GM19467 (cell line): ENCODE data around the gene NEB.
"Not testable (repeated sequence)": the region's sequence is repeated elsewhere in the genome, so short reads cannot be mapped to it uniquely, and the experiment has no call there.

Experiments
- ATAC-seq: cut with Tn5 transposase; IDR thresholded peaks from one replicate; pipeline ENCODE4 v1.9.1; 2021; ENCODE audit warnings: mild to moderate bottlenecking, moderate library complexity; ENCODE audit not compliant: unreplicated experiment

Gene NEB

GRCh38 chr2:151569167-151569566, 165.1 kb downstream of the NEB start:
- ATAC-seq: no peak

GRCh38 chr2:151568501-151568900, 165.8 kb downstream of the NEB start:
- no peak for ATAC-seq

GRCh38 chr2:151567006-151567405, 167.3 kb downstream of the NEB start:
- ATAC-seq: no peak

GRCh38 chr2:151562398-151562797, 171.9 kb downstream of the NEB start:
- no peak for ATAC-seq

- ATAC-seq: no peak
Observed at GRCh38 chr2:151560289-151560688, 174.0 kb downstream of the NEB start.

GRCh38 chr2:151559431-151559830, 174.8 kb downstream of the NEB start:
- not testable (repeated sequence) for ATAC-seq

GRCh38 chr2:151557883-151558282, 176.4 kb downstream of the NEB start:
- not testable (repeated sequence) for ATAC-seq

- ATAC-seq: no peak
Observed at GRCh38 chr2:151556121-151556520, 178.2 kb downstream of the NEB start.

- no peak for ATAC-seq
Observed at GRCh38 chr2:151552287-151552686, 182.0 kb downstream of the NEB start.

- no peak for ATAC-seq
Observed at GRCh38 chr2:151551556-151551955, 182.7 kb downstream of the NEB start.

GRCh38 chr2:151549191-151549590, 185.1 kb downstream of the NEB start:
- ATAC-seq: no peak

GRCh38 chr2:151544449-151544848, 189.8 kb downstream of the NEB start:
- no peak for ATAC-seq

- ATAC-seq: no peak
Observed at GRCh38 chr2:151543876-151544275, 190.4 kb downstream of the NEB start.

- no peak for ATAC-seq
Observed at GRCh38 chr2:151534001-151534400, 200.3 kb downstream of the NEB start.

- no peak for ATAC-seq
Observed at GRCh38 chr2:151533127-151533526, 201.1 kb downstream of the NEB start.

- ATAC-seq: no peak
Observed at GRCh38 chr2:151526572-151527090, 207.6 kb downstream of the NEB start.

- ATAC-seq: no peak
Observed at GRCh38 chr2:151525821-151526373, 208.4 kb downstream of the NEB start.

GRCh38 chr2:151523850-151524249, 210.4 kb downstream of the NEB start:
- ATAC-seq: no peak

- no peak for ATAC-seq
Observed at GRCh38 chr2:151522556-151522955, 211.7 kb downstream of the NEB start.

- no peak for ATAC-seq
Observed at GRCh38 chr2:151520976-151521375, 213.3 kb downstream of the NEB start.

GRCh38 chr2:151518802-151519201, 215.5 kb downstream of the NEB start:
- no peak for ATAC-seq

GRCh38 chr2:151508519-151508918, 225.8 kb downstream of the NEB start:
- no peak for ATAC-seq

GRCh38 chr2:151506170-151506569, 228.1 kb downstream of the NEB start:
- no peak for ATAC-seq
